Brain pericyte (primary cell): ENCODE data around the gene TGM4.
"Not testable (repeated sequence)": the region's sequence is repeated elsewhere in the genome, so short reads cannot be mapped to it uniquely, and the experiment has no call there.

Experiments used
- DNase-seq: peaks from one replicate; pipeline ENCODE4 v3.0.0-alpha.2; 2012; ENCODE audit warnings: low read depth, low spot score

The TGM4 gene

DNA sequence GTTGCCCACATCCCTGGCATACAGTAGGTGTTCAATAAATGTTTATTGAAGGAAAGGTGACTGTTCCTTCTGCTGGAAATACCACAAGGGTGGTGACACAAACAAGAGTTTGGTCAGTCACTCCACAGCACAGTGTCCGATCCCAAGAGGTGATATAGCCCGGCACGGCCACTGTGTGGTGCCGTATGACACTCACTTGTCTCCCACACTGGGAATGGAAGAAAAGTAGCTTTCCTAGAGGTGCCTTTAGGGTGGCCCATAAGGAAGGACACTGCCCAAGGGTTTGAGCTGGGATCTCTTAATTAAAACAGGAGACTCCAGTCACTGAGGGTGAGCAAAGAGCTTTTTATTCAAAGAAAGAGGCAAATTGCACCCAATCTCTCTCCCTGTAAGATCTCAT is 40.5 kb downstream of the TGM4 start:
- DNase-seq, result no peak

DNA sequence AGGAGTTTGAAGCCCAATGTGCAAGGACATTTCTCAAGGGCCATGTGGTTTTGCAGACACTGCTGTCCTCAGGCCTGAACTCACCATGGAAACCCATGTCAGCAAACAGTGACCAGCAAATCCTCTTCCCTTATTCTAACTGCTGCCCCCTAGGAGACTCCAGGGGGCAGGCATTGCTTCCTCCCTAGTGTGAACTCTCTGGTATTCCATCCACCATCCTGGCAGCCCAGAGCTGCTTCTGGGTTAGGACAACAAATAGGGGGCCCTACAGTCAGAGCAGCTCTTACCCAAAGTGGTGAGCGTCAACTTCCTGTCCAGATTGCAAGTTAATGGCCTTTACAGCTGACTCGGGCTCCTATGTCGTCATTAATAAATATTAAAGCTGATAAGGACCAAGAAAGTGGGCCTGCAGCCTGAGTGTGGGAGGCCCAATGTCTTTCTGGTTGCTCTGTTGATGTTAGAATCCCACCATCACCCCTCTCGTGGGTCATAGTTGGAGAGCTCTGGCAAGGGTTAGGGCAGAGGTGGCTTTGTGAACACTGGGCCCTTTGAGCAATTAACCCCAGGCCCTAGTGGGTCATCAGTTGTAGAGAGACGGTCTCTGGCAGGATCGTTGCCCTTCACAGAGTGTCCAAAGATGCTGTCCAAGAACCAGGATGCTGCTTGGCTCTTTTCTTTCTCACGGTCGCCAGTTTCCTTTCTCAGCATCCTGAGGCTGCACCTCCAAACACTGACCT is 41.5 kb downstream of the TGM4 start:
- no peak for DNase-seq

GRCh38 chr3:44918087-44918486 is 43.7 kb downstream of the TGM4 start:
- DNase-seq, result no peak

- no peak for DNase-seq
Measured at GRCh38 chr3:44918581-44918980, 44.2 kb downstream of the TGM4 start.

GRCh38 chr3:44920081-44920480 is 45.7 kb downstream of the TGM4 start:
- DNase-seq, result no peak

GRCh38 chr3:44923632-44924456 is 49.4 kb downstream of the TGM4 start:
- no peak for DNase-seq

DNA sequence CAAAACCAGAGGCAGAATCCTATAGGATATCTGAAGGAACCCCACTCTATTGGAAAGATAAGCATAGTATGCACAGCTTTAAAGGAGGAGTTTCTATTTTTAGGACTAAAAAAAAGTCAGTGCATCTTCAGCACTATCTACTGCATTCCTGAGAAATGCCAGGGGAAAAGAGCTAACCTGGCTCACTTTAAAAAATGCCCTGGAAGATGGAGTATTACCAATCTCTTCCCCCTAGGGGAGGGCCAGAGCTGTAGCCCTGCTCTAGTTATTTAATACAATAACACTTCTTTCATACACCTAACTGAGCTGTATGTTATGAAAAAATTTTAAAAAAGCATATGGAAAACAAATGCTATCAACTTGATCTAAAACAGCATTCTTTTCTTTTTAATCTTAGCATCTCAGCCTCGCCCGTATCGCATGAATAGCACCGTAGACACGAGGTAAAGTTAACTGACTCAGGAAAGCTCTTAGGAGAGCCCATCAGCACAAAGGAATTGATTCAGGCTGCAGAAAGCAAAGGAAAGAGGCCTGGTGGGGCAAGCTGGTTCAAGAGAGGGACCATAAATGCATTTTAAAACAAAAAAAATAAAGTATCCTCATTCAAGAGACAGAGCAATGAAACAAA is 50.2 kb downstream of the TGM4 start:
- no peak for DNase-seq

- no peak for DNase-seq
Measured at GRCh38 chr3:44926172-44926571, 51.8 kb downstream of the TGM4 start.

DNA sequence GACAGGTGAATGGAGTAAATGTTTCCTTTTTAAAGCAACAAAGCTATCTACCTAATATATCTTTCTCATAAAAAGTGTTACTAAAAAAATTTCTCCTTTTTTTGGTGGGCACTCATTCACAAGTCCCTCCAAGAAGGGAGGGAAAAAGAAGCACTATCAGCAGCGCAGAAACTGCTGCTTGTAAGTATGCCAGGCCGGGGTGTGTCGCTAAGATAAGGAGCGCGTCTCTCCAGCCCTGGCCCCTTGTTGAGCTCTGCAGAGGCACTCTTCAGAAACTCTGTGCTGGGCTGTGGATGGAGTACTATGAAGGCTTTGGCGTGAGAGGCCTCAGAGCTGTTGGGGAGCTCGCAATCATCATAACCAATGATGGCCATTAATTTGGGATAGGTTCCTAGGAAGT is 52.5 kb downstream of the TGM4 start:
- no peak for DNase-seq

DNA sequence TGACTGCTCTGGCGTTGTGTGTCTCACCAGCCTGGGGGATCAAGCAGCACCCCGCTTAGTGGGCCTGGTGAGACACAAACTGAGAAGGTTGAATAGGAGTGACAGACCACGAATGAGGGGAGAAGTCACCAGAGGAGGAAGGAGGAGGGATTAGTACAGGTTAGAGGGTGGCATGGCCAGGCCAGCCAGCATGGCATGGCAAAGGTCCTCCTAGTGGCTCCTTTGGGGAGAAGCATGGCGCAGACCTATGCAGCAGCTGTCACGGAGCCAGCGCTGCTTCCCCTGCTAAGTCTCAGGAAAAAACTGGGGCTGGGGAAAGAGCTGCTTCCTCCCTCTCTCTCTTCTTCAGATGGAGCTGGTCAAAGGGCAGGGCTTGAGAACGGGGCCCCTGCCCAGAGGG is 53.0 kb downstream of the TGM4 start:
- no peak for DNase-seq

- DNase-seq, result no peak
Measured at GRCh38 chr3:44929782-44930181, 55.4 kb downstream of the TGM4 start.

- DNase-seq, result no peak
Measured at GRCh38 chr3:44930911-44931310, 56.5 kb downstream of the TGM4 start.

DNA sequence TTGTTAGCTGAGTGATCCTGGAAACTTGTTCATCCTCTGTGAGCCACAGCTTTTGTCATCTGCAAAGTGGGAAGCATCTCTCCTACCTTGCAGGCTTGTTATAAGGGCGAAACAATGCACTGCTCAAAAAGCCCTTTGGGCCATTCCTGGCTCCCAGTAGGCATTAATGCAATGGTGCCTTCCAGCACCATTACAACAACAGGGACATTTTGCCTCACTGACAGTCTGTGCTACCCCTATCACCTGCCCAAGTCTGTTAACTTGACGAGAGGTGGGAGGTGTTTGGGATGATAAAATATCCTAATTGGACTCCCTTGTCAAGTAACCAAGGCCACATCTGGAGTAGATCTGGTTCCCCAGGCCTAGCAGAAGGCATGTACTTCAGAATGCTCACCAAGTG is 57.4 kb downstream of the TGM4 start:
- DNase-seq, result no peak

DNA sequence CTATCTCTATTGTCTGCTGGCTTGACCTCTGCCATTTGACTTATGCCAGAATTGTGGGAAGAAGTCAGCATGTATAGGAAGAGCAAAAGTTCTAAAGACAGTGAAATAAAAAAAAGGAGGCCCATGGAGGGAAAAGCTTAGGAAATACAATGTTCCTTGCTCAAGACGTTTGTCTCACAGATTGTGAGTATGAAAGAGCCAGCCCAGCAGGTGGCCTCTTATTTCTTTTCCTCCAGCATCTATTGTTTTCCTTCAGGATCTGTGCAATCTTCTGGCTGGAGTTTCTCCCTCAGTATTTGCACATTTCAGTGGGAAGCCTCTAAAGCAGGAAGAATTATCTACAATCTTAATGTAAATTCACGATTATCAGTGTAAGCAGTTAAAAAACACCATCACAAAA is 57.9 kb downstream of the TGM4 start:
- DNase-seq, result no peak

- no peak for DNase-seq
Measured at GRCh38 chr3:44932986-44933944, 58.9 kb downstream of the TGM4 start.

DNA sequence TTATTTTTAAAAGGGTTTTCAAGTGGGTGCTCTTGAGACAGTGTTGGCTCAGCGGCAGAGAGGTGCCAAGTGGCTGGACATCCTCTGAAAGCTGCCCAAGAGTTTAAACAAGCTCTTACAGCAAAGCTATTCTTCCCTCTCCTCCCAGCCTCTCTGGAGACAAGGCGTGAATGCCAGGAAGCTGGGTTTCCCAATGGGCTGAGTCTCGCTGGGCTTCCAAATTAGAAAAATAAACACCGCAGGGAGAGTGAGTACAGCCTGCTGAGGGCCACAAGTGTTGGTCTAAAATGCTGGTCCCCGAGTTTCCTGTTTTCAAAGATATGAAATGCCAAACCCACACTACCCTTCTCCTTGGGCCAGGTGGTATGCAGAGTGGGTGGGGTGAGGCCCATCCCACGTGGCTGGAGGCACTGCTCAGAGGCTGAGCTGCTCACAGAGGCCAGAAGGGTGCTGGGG is 65.2 kb downstream of the TGM4 start:
- DNase-seq, result no peak

DNA sequence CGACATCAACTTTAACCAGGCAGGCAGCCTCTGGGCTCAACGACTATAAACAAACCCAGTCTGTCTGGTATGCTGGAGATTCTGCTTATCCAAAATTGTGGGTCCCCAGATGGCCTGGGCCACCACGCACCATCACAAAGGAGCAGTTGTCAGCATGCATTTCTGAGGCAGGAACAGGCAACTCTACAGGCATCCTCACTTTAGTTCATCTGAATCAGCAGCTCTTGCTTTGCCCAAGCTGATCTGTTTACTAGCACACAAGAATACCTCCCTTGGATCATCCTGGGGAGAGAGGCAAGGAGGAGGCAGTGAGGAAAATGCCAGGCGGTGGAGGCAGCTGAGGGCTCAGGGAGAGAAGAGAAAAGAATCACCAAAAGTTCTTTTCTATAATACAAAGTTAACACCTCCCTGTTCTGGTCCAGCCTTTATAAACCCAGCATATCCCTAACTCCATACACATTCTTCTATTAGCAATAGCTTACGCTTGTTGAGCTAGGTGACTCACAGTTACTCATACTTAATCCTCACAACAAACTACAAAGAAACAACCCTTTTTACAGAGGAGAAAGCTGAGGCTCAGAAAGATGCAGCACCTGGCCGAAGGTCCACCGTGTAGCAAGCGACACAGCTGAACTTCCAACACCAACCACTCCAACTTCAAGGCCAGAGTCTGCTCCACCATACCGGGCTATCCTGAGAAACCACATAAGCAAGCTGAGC is 68.0 kb downstream of the TGM4 start:
- DNase-seq, result no peak

GRCh38 chr3:44948239-44948638 is 73.8 kb downstream of the TGM4 start:
- no peak for DNase-seq

GRCh38 chr3:44949770-44950169 is 75.4 kb downstream of the TGM4 start:
- not testable (repeated sequence) for DNase-seq

- no peak for DNase-seq
Measured at GRCh38 chr3:44950275-44950734, 75.9 kb downstream of the TGM4 start.

DNA sequence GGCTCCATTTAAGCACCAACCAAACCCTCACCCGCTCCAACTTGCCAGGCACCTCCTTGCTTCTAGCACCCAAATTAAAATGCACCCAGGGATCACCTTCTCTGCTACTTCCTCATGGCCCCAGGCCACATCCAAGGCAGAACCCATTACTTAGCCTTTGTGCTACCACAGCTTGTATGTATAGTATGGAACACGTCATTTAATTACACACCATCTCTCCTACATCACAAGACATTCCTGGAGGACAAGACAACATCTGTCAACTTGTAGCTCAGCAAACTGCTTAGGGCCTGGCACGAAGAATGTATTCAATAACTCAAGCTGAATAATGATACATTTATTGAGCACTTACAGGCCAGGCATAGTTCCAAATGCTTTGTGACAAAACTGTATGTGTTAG is 78.3 kb downstream of the TGM4 start:
- no peak for DNase-seq
